ENCODE data around the gene TTLL11. TPM values are rescaled to one million over a fixed set of nuclear protein-coding genes. Genes with fewer than 3 reads are reported as not detected.

Gene TTLL11
- total RNA-seq, 2 experiments from 2014 or later: 0.56 to 1.4 TPM

- H3K4me3 Mint-ChIP-seq: no peak overlapping the region
- no peaks in the 10 kb centered on the region for H3K36me3 Mint-ChIP-seq (ENCODE audit: low read depth)
- H3K27ac Mint-ChIP-seq: no peak overlapping the region
- ChIA-PET POLR2A (no interaction called here), CTCF (interaction anchor here (0.8 to 5.8 kb wide), 8 partner anchors 8 to 253 kb away, joined by 3 to 304 read pairs (median 4); partner anchors contain the start of genes MORN5 and NDUFA8)
- peaks cover 14% of the 10 kb centered on the region for H3K4me1 Mint-ChIP-seq (ENCODE audit: low read depth)
- peaks cover 8% of the 10 kb centered on the region for H3K27me3 Mint-ChIP-seq
- intact Hi-C loops (cut with micrococcal nuclease): no loop called here
- DNase-seq (no peak), ATAC-seq (no peak)
- no peaks in the 10 kb centered on the region for H3K9me3 Mint-ChIP-seq
- no peak for TF ChIP-seq CTCF (IDR thresholded peaks at IDR 0.05)
Observed at GRCh38 chr9:122096620-122097415, 3.7 kb upstream of the TTLL11 start.

- Mint-ChIP-seq H3K9me3 (no peaks in the 10 kb centered on the region), H3K4me3 (no peak overlapping the region), H3K36me3 (ENCODE audit: low read depth) (no peaks in the 10 kb centered on the region), H3K27ac (no peak overlapping the region), H3K4me1 (ENCODE audit: low read depth) (peaks cover 26% of the 10 kb centered on the region), H3K27me3 (peaks cover 8% of the 10 kb centered on the region)
- intact Hi-C loops (cut with micrococcal nuclease): no loop called here
- ATAC-seq (no peak), DNase-seq (peak; percentile 80)
- POLR2A ChIA-PET: no interaction called here
- TF ChIP-seq CTCF (IDR thresholded peaks at IDR 0.05): peak; percentile 66
- CTCF ChIA-PET: interaction anchor here (0.6 to 5.8 kb wide), 9 partner anchors 12 to 310 kb away, joined by 3 to 304 read pairs (median 3); no protein-coding TSS in a partner anchor
Observed at GRCh38 chr9:122095010-122095767, 2.1 kb upstream of the TTLL11 start.

GRCh38 chr9:122091682-122092592 is 1.2 kb downstream of the TTLL11 start:
- no peaks in the 10 kb centered on the region for H3K9me3 Mint-ChIP-seq
- ChIA-PET CTCF (interaction anchor here (1.1 to 2.7 kb wide), 4 partner anchors 30 to 259 kb away, joined by 3 to 17 read pairs (median 4); no protein-coding TSS in a partner anchor), POLR2A (interaction anchor here (0.6 to 2.0 kb wide), 3 partner anchors 13 to 172 kb away, joined by 3 to 7 read pairs (median 5); no protein-coding TSS in a partner anchor)
- no peak for ATAC-seq
- TF ChIP-seq CTCF (IDR thresholded peaks at IDR 0.05): no peak
- H3K4me3 Mint-ChIP-seq: peak overlapping the region; percentile 82
- no peaks in the 10 kb centered on the region for H3K36me3 Mint-ChIP-seq (ENCODE audit: low read depth)
- intact Hi-C loops (cut with micrococcal nuclease): no loop called here
- peaks cover 8% of the 10 kb centered on the region for H3K27me3 Mint-ChIP-seq
- H3K4me1 Mint-ChIP-seq (ENCODE audit: low read depth): peaks cover 25% of the 10 kb centered on the region
- DNase-seq: peak; percentile 10
- peak overlapping the region; percentile 53 for H3K27ac Mint-ChIP-seq

- no peak for TF ChIP-seq CTCF (IDR thresholded peaks at IDR 0.05)
- H3K27me3 Mint-ChIP-seq: peaks cover 4% of the 10 kb centered on the region
- ChIA-PET POLR2A (no interaction called here), CTCF (interaction anchor here (3.8 kb wide), 1 partner anchor 8 kb away, joined by 26 read pairs; no protein-coding TSS in a partner anchor)
- H3K9me3 Mint-ChIP-seq: no peaks in the 10 kb centered on the region
- H3K4me3 Mint-ChIP-seq: no peak overlapping the region
- no peaks in the 10 kb centered on the region for H3K36me3 Mint-ChIP-seq (ENCODE audit: low read depth)
- DNase-seq (no peak), ATAC-seq (no peak)
- H3K4me1 Mint-ChIP-seq (ENCODE audit: low read depth): peaks cover 25% of the 10 kb centered on the region
- intact Hi-C loops (cut with micrococcal nuclease): no loop called here
- H3K27ac Mint-ChIP-seq: no peak overlapping the region
Observed at GRCh38 chr9:122090981-122091380, 2.1 kb downstream of the TTLL11 start.

All from activated CD8-positive, alpha-beta T cell treated with anti-CD3 and anti-CD28 coated beads for 36 hours (primary cell).